ENCODE data around the gene OPN1MW3.

OPN1MW3 gene

GRCh38 chrX:154317391-154317995 lies 60.1 kb downstream of the OPN1MW3 start:
- peak in 16 of 42 donors; percentile 4 to 51 (median 26) for DNase-seq
- intact Hi-C loops (cut with DNase I), result no loop called here

- intact Hi-C loops (cut with DNase I), result no loop called here
- no peak for DNase-seq
Observed at GRCh38 chrX:154320406-154320805, 63.0 kb downstream of the OPN1MW3 start.
